Measurements from ENCODE around the gene CCDC63.
A peak's percentile ranks its signal among the peaks of the same experiment; 100 is the strongest.

Gene CCDC63

GRCh38 chr12:110921262-110921661 lies 74.5 kb downstream of the CCDC63 start:
- FAIRE-seq (peak; percentile 85), DNase-seq (ENCODE audit: low spot score) (peak; percentile 81)

GRCh38 chr12:110922652-110923051 lies 75.9 kb downstream of the CCDC63 start:
- DNase-seq (ENCODE audit: low spot score), result no peak
- no peak for FAIRE-seq

GRCh38 chr12:110923192-110923591 lies 76.4 kb downstream of the CCDC63 start:
- FAIRE-seq (no peak), DNase-seq (ENCODE audit: low spot score) (no peak)

GRCh38 chr12:110923692-110924334 lies 77.0 kb downstream of the CCDC63 start:
- no peak for DNase-seq (ENCODE audit: low spot score)
- FAIRE-seq, result no peak

GRCh38 chr12:110927546-110927945 lies 80.8 kb downstream of the CCDC63 start:
- no peak for DNase-seq (ENCODE audit: low spot score)
- FAIRE-seq, result no peak

- FAIRE-seq (no peak), DNase-seq (ENCODE audit: low spot score) (no peak)
Measured at GRCh38 chr12:110928700-110929099, 81.9 kb downstream of the CCDC63 start.

- FAIRE-seq (no peak), DNase-seq (ENCODE audit: low spot score) (no peak)
Measured at GRCh38 chr12:110929818-110930217, 83.0 kb downstream of the CCDC63 start.

- DNase-seq (ENCODE audit: low spot score) (no peak), FAIRE-seq (peak; percentile 99)
Measured at GRCh38 chr12:110930348-110931314, 83.8 kb downstream of the CCDC63 start.

GRCh38 chr12:110931315-110931728 lies 84.5 kb downstream of the CCDC63 start:
- peak; percentile 44 for DNase-seq (ENCODE audit: low spot score)

GRCh38 chr12:110932046-110932445 lies 85.3 kb downstream of the CCDC63 start:
- FAIRE-seq, result no peak
- DNase-seq (ENCODE audit: low spot score), result no peak

More at GRCh38 chr12:110931315-110931728, 84.5 kb downstream of the CCDC63 start:
- no peak for FAIRE-seq

GRCh38 chr12:110933326-110933974 lies 86.7 kb downstream of the CCDC63 start:
- DNase-seq (ENCODE audit: low spot score) (no peak), FAIRE-seq (no peak)

- peak; percentile 42 for FAIRE-seq
Measured at GRCh38 chr12:110934093-110934852, 87.5 kb downstream of the CCDC63 start.

GRCh38 chr12:110935588-110935987 lies 88.8 kb downstream of the CCDC63 start:
- DNase-seq (ENCODE audit: low spot score), result no peak
- FAIRE-seq, result no peak

More at GRCh38 chr12:110934093-110934852, 87.5 kb downstream of the CCDC63 start:
- peak; percentile 91 for DNase-seq (ENCODE audit: low spot score)

GRCh38 chr12:110936367-110937103 lies 89.7 kb downstream of the CCDC63 start:
- no peak for DNase-seq (ENCODE audit: low spot score)
- FAIRE-seq, result no peak

GRCh38 chr12:110937104-110937641 lies 90.4 kb downstream of the CCDC63 start:
- peak; percentile 78 for DNase-seq (ENCODE audit: low spot score)
- FAIRE-seq, result no peak

- peak; percentile 5 for FAIRE-seq
- DNase-seq (ENCODE audit: low spot score), result no peak
Measured at GRCh38 chr12:110940296-110940695, 93.5 kb downstream of the CCDC63 start.

- DNase-seq (ENCODE audit: low spot score) (no peak), FAIRE-seq (no peak)
Measured at GRCh38 chr12:110940933-110941332, 94.1 kb downstream of the CCDC63 start.

GRCh38 chr12:110941391-110941790 lies 94.6 kb downstream of the CCDC63 start:
- DNase-seq (ENCODE audit: low spot score), result no peak
- FAIRE-seq, result no peak

- FAIRE-seq (no peak), DNase-seq (ENCODE audit: low spot score) (no peak)
Measured at GRCh38 chr12:110943373-110943772, 96.6 kb downstream of the CCDC63 start.

GRCh38 chr12:110948041-110948440 lies 101.3 kb downstream of the CCDC63 start:
- FAIRE-seq (no peak), DNase-seq (ENCODE audit: low spot score) (no peak)

Data from urothelium cell line (cell line).